SH-SY5Y (cell line): ENCODE data around the gene PRKAB1.

Source experiments
- GATA2 ChIP-seq: IDR thresholded peaks from 2 replicates; pipeline ENCODE4 v1.6.1; 2011; ENCODE audit warnings: mild to moderate bottlenecking, low read depth, low read length
- GATA3 ChIP-seq: IDR thresholded peaks from 2 replicates; pipeline ENCODE4 v1.6.1; 2011; ENCODE audit warnings: low read depth, mild to moderate bottlenecking, low read length, moderate library complexity

PRKAB1 gene

DNA sequence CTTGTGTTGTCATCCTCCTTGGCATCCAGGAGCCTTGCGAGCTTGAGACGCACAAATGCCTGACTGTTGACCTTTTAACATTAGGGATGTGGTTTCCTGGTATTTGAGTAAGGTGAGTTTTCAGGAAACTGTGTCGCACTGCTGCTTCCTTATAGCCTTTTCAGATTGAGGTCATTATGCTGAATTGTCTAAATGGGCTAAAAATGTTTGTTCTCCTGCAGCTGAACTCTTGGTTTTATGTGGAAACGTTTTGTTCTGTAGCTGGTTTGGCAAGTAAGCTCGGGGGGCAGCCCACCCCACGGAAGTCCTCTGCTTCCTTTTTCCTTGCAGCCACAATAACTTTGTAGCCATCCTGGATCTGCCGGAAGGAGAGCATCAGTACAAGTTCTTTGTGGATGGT, 5.7 kb downstream of the PRKAB1 start:
- TF ChIP-seq GATA2, result no peak
- no peak for TF ChIP-seq GATA3

DNA sequence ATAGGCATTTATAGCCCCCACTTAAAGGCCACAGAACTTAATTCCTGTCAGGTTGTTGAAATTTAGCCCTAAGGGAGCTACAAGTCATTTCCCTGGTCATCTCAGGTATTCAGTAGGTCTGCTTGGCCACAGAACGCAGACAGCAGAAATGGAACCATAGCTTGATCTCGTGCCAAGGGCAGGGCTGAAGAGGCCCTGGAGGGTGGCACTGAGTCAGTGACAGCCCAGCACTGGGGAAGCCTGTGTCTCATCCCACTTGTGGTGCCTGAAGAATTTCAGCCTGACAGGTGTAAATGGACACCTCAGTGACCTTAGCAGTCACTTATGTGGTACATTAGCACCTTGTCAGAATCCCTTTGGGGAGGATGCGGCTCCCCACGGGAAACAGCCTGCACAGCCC, 6.6 kb downstream of the PRKAB1 start:
- TF ChIP-seq GATA3 (no peak), GATA2 (no peak)

DNA sequence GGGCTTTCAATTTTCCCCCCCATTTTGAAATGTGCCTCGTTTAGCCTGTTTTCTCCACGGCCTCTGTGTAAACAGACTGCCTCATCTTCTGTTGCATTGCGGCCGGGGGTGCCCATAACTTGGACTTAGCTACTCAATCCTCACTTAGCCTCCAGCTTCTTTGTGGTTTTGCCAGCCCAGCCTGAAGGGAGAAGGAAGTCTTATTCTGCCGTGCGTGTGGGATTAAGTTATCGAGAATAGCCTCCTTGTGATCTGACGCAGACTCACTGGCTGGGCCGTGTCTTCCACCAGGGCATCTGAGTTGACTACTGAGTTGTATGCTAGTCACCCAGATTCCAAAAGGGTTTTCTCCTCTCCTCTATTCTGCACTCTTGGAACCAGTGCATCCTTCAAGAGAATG, 8.1 kb downstream of the PRKAB1 start:
- no peak for TF ChIP-seq GATA2

DNA sequence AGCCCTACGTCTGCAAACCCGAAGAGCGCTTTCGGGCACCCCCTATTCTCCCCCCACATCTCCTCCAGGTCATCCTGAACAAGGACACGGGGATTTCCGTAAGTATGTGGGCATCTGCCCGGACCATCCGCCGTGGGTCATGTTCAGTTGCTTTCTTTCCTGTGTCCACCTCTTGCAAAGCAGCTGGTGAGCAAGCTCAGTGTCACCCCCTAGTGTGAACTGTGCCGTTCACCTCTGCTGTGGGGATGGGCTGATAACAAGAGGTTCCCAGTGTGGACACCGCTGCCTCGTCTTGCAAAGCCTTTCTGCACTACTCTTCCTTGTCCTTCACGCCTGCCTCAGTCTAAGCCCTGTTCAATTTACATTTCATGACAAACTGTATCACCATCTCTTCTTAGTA, 8.6 kb downstream of the PRKAB1 start:
- no peak for TF ChIP-seq GATA2
- TF ChIP-seq GATA3, result no peak

DNA sequence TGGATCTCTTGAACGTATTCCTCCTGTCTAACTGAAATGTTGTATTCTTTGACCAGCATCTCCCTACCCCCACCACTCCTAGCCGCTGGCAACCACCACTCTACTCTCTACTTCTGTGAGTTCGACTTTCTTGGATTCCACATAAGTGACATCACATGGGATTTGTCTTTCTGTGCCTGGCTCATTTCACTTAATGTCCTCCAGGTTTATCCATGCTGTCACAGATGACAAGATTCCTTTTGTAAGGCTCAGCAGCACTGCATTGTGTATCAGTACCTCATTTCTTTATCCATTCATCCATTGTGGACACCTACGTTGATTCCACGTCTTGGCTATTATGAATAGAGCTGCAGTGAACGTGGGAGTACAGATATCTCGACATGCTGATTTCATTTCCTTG, 10.5 kb downstream of the PRKAB1 start:
- no peak for TF ChIP-seq GATA2
- TF ChIP-seq GATA3, result no peak

DNA sequence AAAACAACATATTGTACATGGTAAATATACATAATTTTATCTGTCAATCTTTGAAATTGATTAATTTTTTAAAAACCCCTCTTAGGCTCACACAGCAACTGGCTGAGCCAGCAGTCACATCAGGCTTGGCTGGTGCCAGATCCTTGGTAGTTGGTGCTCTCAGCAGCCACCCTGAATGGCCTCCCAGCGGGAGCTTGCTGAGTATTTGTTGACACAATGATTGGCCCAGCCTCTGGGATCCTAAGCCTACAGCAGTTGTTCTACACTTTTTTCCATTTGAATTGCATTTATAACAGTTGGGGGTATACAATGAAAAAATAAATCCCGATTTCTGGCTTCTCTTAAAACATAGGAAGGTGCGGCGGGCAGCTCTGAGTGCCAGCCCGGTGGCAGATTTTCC, 11.1 kb downstream of the PRKAB1 start:
- TF ChIP-seq GATA2, result no peak
- no peak for TF ChIP-seq GATA3

DNA sequence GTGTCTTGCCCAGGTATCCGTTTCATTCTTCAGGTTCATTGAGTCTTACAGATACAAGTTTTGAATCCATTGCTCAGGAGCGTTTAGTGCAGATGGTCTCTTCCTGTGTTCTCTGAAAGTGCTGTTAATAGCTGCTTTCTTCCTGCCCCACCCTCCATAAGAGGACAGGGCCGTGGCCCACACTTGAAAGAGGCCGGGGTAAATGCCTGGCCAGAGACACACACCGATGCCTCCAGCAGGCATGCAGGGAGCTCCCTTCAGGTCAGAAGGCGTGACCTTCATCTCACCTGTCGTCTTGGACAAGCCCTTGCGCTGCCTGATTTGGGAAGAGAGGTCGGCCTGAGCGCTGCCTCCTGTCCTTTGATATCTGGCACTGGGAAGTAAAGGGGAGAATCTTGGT, 11.6 kb downstream of the PRKAB1 start:
- no peak for TF ChIP-seq GATA2
- TF ChIP-seq GATA3, result no peak

DNA sequence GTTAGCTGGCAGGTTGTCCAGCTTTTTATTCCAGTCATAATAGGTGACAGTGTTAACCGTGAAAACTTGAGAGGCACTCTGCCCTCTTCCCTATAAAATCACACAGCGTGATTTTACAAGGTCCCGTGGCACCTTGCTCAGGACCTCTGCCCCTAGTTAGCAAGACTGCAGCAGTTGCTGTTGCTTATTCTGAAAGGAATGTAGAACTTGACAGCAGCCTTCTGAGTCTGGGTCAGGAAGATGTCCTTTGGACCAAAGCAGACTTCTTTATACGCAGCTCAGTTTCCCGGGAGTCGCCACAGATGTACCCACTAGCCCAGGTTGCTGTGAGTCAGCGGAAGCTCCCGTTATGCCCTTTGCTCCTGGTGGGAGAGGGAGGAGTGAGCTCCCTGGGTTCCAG, 13.2 kb downstream of the PRKAB1 start:
- no peak for TF ChIP-seq GATA2
- no peak for TF ChIP-seq GATA3

DNA sequence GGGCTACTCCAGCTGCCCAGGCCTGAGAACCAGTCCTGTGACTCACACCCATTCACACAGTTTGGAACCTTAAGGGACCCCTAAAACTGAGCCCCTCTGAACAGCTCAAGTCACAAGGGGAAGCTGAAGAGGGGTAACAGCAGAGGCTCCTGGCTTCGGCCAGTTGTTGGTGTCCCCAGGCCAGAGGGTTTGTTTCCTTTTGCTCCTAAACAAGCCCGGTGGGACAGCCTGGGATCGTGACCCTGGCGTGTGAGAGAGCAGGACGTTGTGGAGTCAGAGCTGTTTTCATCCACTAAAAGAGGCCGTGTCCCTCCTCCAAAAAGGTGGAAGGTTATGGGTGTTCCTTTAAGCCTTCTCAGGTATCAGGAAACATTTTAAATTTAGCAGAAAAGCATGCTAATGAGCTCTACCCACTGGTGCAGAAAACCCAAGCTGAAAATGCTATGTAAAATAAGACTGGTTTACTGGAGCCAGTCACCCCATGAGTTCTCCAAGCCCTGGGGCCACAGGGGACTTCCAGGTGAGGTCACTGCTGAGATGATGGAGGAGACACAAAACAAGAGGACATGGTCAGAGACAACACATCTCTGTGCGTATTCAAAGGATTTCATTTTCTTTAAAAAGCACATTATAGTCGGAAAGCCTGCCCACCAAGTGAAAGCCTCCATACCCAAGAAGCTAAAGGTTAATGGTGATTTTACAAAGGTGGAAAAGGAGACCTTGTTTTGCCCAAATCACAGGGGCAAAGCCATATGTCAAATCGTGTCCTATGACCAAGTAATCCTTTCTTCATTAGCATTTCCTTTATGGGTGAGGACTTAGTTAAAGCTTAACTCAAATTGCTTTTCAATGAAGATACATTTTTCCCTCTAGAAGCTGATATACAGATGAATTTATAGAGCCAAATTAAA, 14.1 kb downstream of the PRKAB1 start:
- TF ChIP-seq GATA2, result no peak
- TF ChIP-seq GATA3, result no peak

DNA sequence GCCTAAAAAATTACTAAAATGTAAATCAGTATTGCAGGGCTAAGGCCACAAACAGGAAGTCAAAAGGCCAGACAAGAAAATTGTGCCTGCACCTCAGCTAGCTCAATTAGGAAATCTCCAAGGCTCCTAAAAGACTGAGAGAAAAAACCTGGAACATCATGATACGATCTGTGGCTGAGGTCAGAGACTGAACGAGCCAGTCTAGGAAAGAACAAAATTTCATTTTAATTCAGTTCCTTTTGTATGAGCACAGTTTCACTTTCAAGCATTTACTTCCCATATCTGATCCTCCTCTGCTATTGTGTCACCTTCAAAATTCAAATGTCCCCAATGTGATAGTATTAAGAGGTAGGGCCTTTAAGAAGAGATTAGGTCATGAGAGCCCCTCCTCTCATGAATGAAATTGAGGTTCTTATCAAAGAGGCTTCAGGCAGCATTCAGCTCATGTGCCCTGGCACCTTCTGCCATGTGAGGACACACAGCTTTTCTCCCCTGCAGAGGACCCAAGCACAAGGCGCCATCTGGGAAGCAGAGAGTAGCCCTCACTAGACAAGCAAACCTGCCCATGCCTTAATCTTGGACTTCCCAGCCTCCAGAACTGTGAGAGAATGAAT, 14.8 kb downstream of the PRKAB1 start:
- no peak for TF ChIP-seq GATA3
- TF ChIP-seq GATA2, result no peak

DNA sequence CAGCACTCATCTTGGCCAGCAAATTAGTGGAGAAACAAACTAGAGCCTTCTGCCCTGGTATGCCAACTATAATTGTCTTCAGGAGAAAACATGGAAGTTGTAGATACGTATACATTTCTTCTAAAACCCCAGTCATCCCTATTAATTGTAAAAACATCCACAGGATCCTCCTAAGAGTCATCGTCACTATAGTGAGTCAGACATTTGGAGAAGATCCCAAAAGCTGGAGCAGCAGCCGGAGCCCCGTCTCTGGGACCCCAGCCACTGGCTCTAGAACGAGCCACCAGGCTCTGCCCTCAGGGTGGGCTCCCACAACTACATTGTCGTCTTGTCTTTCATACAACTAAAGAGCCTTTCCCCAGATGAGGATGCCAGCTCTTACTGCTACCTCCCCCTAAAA, 15.5 kb downstream of the PRKAB1 start:
- no peak for TF ChIP-seq GATA3

DNA sequence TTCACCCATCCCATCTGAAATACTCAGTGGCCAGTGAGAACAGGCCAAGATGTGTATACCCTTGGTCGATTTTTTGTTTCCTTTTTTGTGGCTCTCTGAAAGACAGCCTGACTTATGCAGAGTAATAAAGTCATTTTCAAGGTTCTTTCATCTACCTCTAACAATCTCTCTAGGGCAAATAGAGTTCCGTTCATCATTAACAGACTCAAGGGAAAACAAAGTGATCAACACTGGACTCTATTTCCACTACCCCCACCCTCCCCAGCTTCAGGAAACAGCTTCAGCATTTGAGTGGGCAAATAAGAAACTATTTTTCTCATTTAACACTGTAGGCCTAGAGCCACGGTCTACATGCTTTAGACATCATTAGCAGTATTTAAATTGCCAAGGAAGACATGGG, 15.9 kb downstream of the PRKAB1 start:
- no peak for TF ChIP-seq GATA2
- TF ChIP-seq GATA3, result no peak

DNA sequence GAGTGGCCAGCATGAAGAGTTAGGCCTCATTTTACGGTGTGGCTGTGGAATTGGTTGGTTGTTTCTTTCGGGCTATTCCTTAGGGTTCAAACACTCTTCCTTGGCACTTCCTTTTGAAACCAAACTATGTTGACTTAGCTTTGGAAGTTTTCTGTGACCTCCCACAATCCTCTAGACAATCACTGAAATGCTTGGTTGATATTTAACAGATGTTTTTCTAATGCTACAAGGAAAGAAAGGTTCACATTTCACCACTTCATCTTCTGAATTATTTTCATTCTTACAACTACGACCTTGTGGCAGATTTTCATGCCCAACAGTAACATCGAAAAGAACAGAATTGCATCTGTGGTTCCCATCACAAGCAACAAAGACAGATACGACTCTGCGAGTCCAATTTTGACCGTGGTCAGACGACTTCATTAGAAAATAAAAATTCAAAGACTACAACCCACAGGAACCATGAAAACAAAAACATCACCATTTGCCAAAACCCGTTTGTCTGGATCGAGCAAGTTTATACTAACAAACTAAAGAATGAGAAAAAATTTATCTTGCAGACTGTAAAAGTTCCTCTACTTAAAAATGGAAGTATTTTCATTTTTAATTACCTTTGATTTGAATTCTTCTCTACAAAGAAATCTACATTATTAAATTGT, 16.9 kb downstream of the PRKAB1 start:
- TF ChIP-seq GATA3, result no peak
- no peak for TF ChIP-seq GATA2

DNA sequence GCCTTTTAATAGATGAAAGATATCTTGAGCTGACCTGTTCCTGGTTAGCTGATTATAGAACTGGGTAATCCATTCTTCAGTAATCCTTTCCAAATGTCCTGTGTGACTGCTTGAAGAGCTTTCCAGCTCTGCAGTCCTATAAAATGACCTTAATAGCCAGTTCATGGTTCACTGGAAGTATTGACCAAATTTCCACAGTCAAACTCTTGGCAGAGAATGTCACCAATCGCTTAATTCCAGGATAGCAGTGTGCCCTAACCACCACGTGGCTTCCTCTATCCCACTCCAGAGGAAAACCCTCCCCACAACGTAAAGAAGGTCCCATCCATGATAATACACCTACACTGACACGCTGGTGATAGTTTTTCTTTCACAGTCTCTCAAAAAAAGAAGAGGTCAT, 17.4 kb downstream of the PRKAB1 start:
- no peak for TF ChIP-seq GATA2
- TF ChIP-seq GATA3, result no peak

DNA sequence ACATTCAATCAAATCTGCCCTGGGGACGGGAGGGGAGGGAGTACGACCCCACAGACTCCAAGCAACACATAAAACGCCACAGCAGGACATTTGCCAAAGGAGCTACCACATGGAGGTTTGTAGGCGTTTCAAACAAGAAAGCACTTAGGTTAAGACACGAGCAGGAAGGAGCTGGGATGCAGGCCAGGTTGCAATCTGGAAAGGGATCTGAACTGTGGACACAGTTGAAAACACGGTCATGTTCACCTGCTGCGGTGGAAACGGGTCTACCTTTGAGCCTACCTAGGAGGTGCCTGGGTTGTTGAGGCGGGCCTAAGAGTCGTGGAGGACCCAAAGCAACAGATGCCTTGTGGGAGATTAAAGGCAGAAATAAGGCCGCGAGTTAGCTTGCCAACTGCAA, 18.4 kb downstream of the PRKAB1 start:
- TF ChIP-seq GATA2 (no peak), GATA3 (no peak)

DNA sequence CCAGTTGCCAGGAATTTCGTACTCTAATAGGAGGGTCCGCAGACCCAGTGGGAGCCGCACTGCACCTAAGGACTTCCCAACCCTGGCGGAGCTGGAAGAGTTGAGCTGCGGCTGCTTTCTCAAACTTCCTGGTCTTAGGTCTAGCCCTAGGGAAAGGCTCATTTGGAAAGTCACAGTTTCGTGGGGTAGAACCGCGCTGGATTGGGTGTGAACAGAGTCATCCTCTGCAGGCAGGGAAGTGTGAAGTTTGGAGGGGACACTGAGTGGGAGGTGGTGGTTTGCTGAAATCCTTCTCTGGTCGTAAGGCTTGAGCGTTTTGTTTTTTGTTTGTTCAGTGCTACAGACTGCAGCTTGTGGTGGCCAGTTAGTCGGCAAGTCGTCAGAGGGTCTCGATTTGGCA, 18.8 kb downstream of the PRKAB1 start:
- TF ChIP-seq GATA2 (no peak), GATA3 (no peak)

DNA sequence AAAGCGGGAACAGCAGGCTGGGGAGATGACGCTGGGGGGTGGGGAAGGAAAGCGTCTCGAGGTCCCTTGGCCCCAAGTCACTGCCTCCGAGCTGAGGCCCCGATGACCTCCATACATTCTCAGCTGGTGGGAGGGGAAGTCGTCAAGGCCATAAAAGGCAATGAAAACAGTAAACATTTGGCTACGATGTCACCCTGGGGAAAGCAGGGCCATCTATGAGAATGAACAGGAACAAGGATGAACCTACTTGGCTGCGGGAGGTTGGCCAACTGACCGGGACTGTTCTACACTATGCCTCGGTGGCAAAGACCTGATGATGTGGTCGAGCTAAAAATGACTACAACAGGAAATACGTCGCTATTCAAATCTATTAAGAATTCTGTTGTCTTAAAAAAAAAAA, 19.5 kb downstream of the PRKAB1 start:
- TF ChIP-seq GATA2 (no peak), GATA3 (no peak)
